ENCODE results near the gene IZUMO3.

DNA sequence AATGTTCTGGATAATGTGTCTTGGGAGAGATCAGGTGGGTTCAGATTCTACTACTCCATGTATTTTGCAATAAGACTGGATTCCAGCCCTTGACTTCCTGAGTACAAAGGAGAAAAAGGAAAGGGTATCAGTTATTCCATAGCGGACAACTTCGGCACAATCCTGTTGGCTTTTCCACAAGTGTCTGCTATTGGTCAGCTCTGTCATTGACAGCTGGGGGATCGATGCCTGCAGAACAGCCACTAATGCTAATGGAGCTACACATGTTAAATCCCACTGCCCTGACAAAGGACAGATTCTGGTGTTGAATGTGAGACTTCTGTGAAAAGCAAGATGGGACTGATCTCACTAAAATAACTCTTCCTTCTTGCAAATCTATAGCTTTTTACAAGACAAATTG is 41.2 kb downstream of the IZUMO3 start:
- TF ChIP-seq, protein P1, sequence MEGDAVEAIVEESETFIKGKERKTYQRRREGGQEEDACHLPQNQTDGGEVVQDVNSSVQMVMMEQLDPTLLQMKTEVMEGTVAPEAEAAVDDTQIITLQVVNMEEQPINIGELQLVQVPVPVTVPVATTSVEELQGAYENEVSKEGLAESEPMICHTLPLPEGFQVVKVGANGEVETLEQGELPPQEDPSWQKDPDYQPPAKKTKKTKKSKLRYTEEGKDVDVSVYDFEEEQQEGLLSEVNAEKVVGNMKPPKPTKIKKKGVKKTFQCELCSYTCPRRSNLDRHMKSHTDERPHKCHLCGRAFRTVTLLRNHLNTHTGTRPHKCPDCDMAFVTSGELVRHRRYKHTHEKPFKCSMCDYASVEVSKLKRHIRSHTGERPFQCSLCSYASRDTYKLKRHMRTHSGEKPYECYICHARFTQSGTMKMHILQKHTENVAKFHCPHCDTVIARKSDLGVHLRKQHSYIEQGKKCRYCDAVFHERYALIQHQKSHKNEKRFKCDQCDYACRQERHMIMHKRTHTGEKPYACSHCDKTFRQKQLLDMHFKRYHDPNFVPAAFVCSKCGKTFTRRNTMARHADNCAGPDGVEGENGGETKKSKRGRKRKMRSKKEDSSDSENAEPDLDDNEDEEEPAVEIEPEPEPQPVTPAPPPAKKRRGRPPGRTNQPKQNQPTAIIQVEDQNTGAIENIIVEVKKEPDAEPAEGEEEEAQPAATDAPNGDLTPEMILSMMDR (IDR thresholded peaks at IDR 0.05): no peak
- TF ChIP-seq POLR2A (IDR thresholded peaks at IDR 0.05): no peak

All from testis (tissue), 2 donors.